ENCODE data around the gene KRT16.
"Not testable (repeated sequence)": the region's sequence is repeated elsewhere in the genome, so short reads cannot be mapped to it uniquely, and the experiment has no call there.

The KRT16 gene

GRCh38 chr17:41620583-41621434 lies 8.2 kb upstream of the KRT16 start:
- H3K27me3 ChIP-seq (ENCODE audit: insufficient read depth, poor library complexity, severe bottlenecking), result no peaks in the 10 kb centered on the region
- ATAC-seq (ENCODE audit: low read depth) (no peak), DNase-seq (ENCODE audit: low spot score) (peak; percentile 68)
- H3K4me1 ChIP-seq (ENCODE audit: insufficient read depth, poor library complexity, severe bottlenecking), result peaks cover 16% of the 10 kb centered on the region
- peaks cover 38% of the 10 kb centered on the region for H3K36me3 ChIP-seq (ENCODE audit: low read depth)
- no peaks in the 10 kb centered on the region for H3K9me3 ChIP-seq (ENCODE audit: severe bottlenecking)
- H3K4me3 ChIP-seq (ENCODE audit: severe bottlenecking), result peak overlapping the region; percentile 49
- TF ChIP-seq, protein P1, sequence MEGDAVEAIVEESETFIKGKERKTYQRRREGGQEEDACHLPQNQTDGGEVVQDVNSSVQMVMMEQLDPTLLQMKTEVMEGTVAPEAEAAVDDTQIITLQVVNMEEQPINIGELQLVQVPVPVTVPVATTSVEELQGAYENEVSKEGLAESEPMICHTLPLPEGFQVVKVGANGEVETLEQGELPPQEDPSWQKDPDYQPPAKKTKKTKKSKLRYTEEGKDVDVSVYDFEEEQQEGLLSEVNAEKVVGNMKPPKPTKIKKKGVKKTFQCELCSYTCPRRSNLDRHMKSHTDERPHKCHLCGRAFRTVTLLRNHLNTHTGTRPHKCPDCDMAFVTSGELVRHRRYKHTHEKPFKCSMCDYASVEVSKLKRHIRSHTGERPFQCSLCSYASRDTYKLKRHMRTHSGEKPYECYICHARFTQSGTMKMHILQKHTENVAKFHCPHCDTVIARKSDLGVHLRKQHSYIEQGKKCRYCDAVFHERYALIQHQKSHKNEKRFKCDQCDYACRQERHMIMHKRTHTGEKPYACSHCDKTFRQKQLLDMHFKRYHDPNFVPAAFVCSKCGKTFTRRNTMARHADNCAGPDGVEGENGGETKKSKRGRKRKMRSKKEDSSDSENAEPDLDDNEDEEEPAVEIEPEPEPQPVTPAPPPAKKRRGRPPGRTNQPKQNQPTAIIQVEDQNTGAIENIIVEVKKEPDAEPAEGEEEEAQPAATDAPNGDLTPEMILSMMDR (IDR thresholded peaks at IDR 0.05; ENCODE audit: poor library complexity, severe bottlenecking), result peak; percentile 12
- H3K27ac ChIP-seq (ENCODE audit: poor library complexity, severe bottlenecking), result peak overlapping the region; percentile 99

DNA sequence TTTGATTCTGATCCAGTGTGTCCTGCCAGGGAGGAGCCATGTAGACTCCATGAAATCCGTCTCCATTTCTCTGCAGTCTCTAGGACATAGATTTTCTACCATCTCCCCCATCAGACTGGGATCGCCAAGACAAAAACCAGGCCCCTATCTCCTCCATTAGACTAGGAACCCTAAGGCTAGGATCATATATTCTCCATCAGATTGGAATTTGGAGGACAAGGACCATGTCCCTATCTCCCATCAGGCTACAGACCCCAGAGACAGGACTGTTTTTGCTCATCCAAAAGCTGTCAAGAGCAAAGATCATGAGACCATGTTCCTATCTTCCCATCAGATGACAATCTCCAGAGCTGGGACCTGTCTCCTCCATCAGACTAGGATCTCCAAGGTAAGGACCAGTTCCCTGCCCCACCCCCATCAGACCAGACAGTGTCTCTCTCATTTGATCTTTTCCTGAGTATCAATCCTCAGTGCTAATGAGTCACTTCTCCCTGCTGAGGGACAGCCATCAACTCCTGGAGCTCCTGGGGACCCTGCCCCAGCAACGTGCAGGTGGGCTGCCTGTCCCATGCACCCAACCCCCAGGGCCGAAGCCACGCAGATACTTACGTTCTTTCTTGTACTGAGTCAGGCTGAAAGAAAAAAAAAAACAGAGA lies 7.5 kb upstream of the KRT16 start:
- ATAC-seq (ENCODE audit: low read depth); H3K27me3 ChIP-seq (ENCODE audit: insufficient read depth, poor library complexity, severe bottlenecking); H3K9me3 ChIP-seq (ENCODE audit: severe bottlenecking); H3K4me3 ChIP-seq (ENCODE audit: severe bottlenecking): not testable (repeated sequence)
- peak; percentile 71 for DNase-seq (ENCODE audit: low spot score)
- Histone ChIP-seq H3K36me3 (ENCODE audit: low read depth) (peaks cover 38% of the 10 kb centered on the region), H3K27ac (ENCODE audit: poor library complexity, severe bottlenecking) (peak overlapping the region; percentile 99), H3K4me1 (ENCODE audit: insufficient read depth, poor library complexity, severe bottlenecking) (peaks cover 13% of the 10 kb centered on the region)

DNA sequence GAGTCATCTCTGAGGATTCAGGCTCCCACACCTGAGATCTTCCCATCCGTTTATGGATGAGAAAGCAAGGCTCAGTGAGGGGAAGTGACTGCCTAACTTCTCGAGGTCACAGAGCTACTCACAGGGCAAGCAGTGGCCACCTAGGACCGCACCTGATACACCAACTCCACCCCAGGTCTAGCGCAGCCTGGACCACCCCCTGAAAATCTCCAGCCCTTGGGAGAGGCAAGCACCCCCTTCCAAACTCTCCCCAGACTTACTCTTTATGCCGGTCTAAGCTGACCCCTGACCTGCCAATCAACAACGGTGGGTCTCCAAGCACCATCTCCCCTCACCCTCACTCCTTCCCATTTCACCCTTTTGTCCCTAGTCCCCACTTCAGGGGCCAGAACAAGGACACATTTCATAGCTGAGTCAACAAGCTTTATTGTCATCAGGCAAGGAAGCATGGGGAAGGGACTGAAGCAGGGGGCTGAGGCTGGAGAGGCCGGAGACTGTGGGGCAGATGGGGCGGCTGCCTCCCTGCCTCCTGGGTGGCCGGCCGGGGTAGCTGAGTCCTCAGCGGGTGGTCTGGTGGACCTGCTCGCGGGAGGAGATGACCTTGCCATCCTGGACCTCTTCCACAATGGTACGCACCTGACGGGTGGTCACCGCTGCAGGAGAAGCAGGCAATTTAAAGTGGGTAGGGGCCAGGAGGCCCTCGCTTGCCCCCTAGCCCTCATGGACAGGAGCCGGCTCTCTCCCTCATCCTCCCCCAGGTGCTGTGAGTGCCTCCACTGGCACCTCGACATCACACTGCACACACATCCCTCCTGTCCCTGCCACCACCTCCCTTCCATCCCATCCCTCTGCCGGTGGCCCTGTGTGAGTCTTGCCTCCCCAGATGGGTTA lies 6.7 kb upstream of the KRT16 start:
- ATAC-seq (ENCODE audit: low read depth), result peak; percentile 46
- H3K27ac ChIP-seq (ENCODE audit: poor library complexity, severe bottlenecking), result peak overlapping the region; percentile 99
- peaks cover 37% of the 10 kb centered on the region for H3K36me3 ChIP-seq (ENCODE audit: low read depth)
- H3K9me3 ChIP-seq (ENCODE audit: severe bottlenecking), result no peaks in the 10 kb centered on the region
- peak; percentile 83 for DNase-seq (ENCODE audit: low spot score)
- peaks cover 14% of the 10 kb centered on the region for H3K4me1 ChIP-seq (ENCODE audit: insufficient read depth, poor library complexity, severe bottlenecking)
- H3K4me3 ChIP-seq (ENCODE audit: severe bottlenecking), result no peak overlapping the region
- H3K27me3 ChIP-seq (ENCODE audit: insufficient read depth, poor library complexity, severe bottlenecking), result no peaks in the 10 kb centered on the region
- TF ChIP-seq, protein P1 (IDR thresholded peaks at IDR 0.05; ENCODE audit: poor library complexity, severe bottlenecking), result no peak

GRCh38 chr17:41618341-41619035 lies 5.9 kb upstream of the KRT16 start:
- H3K9me3 ChIP-seq (ENCODE audit: severe bottlenecking), result no peaks in the 10 kb centered on the region
- TF ChIP-seq, protein P1 (IDR thresholded peaks at IDR 0.05; ENCODE audit: poor library complexity, severe bottlenecking), result no peak
- H3K4me3 ChIP-seq (ENCODE audit: severe bottlenecking), result no peak overlapping the region
- ATAC-seq (ENCODE audit: low read depth) (peak; percentile 45), DNase-seq (ENCODE audit: low spot score) (peak; percentile 89)
- peaks cover 14% of the 10 kb centered on the region for H3K4me1 ChIP-seq (ENCODE audit: insufficient read depth, poor library complexity, severe bottlenecking)
- H3K27me3 ChIP-seq (ENCODE audit: insufficient read depth, poor library complexity, severe bottlenecking), result no peaks in the 10 kb centered on the region
- H3K36me3 ChIP-seq (ENCODE audit: low read depth), result peaks cover 30% of the 10 kb centered on the region
- peak overlapping the region; percentile 99 for H3K27ac ChIP-seq (ENCODE audit: poor library complexity, severe bottlenecking)
